ENCODE measurements around the gene PTPRN2. TPM values are rescaled to one million over a fixed set of nuclear protein-coding genes. Genes with fewer than 3 reads are reported as not detected.

Gene PTPRN2
- total and polyA plus RNA-seq, 2 of the 13 experiments (the other 11 are each of a cell fraction or from before 2014, with no cell fraction given): 2.5 to 24.2 TPM

DNA sequence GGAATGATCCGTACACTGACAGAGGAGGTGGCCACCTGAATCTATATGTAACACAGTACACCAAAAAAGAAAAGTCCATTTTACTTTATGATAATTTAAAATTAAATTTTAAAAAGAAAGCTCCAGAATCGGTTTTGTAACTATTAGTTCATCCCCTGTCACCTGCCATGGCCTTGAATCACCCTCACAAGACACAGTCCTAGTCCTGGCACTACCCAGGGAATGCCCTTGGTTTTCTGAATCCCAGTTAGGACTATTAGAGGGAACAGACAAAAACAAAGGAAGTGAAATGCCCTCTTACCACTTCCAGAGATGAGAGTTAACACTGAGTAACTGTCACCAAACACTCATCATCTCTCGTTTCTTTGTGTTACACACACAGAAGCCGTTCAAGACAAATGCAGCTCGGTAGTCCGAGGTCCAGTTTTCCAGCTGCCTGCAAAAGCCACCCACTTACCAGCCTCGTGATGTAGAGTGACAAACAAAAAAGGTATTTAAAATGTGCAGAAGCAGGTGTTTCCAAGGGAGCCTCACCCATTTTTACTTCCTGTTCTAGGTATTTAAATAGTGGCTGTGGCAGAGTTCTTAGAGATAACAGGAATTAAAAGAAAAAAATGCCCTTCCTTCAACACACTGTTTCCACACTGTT lies 6.1 kb downstream of the PTPRN2 start (continued):
- TF ChIP-seq MXD4 (CRISPR knock-in tag; IDR thresholded peaks at IDR 0.05) (0 out of 2 replicates have a peak, but pooled peaks have one; percentile 22), GABPA (IDR thresholded peaks at IDR 0.05; ENCODE audit: low read depth, low read length) (no peak), GABPA (CRISPR knock-in tag; IDR thresholded peaks at IDR 0.05; ENCODE audit: low read depth) (peak; percentile 41; the same call in 1 of the 2 replicates), ZKSCAN8 (CRISPR knock-in tag; IDR thresholded peaks at IDR 0.05; ENCODE audit: borderline replicate concordance) (peak; percentile 77; the same call in 1 of the 2 replicates), ETV5 (CRISPR knock-in tag; IDR thresholded peaks at IDR 0.05; ENCODE audit: borderline replicate concordance) (peak; percentile 89; the same call in 1 of the 2 replicates), NR2F6 (IDR thresholded peaks at IDR 0.05) (peak; percentile 49), NR2F6 (CRISPR knock-in tag; IDR thresholded peaks at IDR 0.05) (peak; percentile 52), IRX3 (CRISPR knock-in tag; IDR thresholded peaks at IDR 0.05; ENCODE audit: borderline replicate concordance, low read depth) (no peak), MAF1 (CRISPR knock-in tag; IDR thresholded peaks at IDR 0.05; ENCODE audit: borderline replicate concordance) (no peak), RAD51 (IDR thresholded peaks at IDR 0.05; ENCODE audit: borderline replicate concordance) (no peak), HHEX (CRISPR knock-in tag; IDR thresholded peaks at IDR 0.05) (no peak), SP2 (CRISPR knock-in tag; IDR thresholded peaks at IDR 0.05) (no peak), PHF21A (CRISPR knock-in tag; IDR thresholded peaks at IDR 0.05) (peak; percentile 80), ZNF431 (CRISPR knock-in tag; IDR thresholded peaks at IDR 0.05; ENCODE audit: borderline replicate concordance, low read depth) (peak; percentile 70; the same call in 1 of the 2 replicates), SOX13 (IDR thresholded peaks at IDR 0.05) (0 out of 2 replicates have a peak, but pooled peaks have one; percentile 55), SOX13 (CRISPR knock-in tag; conservative IDR thresholded peaks at IDR 0.05 in 1 of 2, IDR thresholded peaks at IDR 0.05 in 1 of 2) (peak in 1 of 2 experiments; percentile 87; a peak in 2 of 4 replicates), MAFF (IDR thresholded peaks at IDR 0.05; ENCODE audit: low read depth, low read length) (0 out of 2 replicates have a peak, but pooled peaks have one; percentile 17), FOXP1 (IDR thresholded peaks at IDR 0.05) (no peak), FOXP1 (CRISPR knock-in tag; IDR thresholded peaks at IDR 0.05) (peak; percentile 52; the same call in 1 of the 2 replicates), ZNF12 (CRISPR knock-in tag; IDR thresholded peaks at IDR 0.05) (no peak), GZF1 (CRISPR knock-in tag; IDR thresholded peaks at IDR 0.05) (0 out of 2 replicates have a peak, but pooled peaks have one; percentile 44), KAT8 (CRISPR knock-in tag; IDR thresholded peaks at IDR 0.05) (peak; percentile 60), ZNF34 (CRISPR knock-in tag; IDR thresholded peaks at IDR 0.05; ENCODE audit: borderline replicate concordance) (no peak), ZNF652 (CRISPR knock-in tag; IDR thresholded peaks at IDR 0.05; ENCODE audit: borderline replicate concordance, low read depth) (0 out of 2 replicates have a peak, but pooled peaks have one; percentile 14)
- TF ChIP-seq, protein P1, sequence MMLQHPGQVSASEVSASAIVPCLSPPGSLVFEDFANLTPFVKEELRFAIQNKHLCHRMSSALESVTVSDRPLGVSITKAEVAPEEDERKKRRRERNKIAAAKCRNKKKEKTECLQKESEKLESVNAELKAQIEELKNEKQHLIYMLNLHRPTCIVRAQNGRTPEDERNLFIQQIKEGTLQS (CRISPR knock-in tag; IDR thresholded peaks at IDR 0.05): 0 out of 2 replicates have a peak, but pooled peaks have one; percentile 30
- TF ChIP-seq, protein P2, sequence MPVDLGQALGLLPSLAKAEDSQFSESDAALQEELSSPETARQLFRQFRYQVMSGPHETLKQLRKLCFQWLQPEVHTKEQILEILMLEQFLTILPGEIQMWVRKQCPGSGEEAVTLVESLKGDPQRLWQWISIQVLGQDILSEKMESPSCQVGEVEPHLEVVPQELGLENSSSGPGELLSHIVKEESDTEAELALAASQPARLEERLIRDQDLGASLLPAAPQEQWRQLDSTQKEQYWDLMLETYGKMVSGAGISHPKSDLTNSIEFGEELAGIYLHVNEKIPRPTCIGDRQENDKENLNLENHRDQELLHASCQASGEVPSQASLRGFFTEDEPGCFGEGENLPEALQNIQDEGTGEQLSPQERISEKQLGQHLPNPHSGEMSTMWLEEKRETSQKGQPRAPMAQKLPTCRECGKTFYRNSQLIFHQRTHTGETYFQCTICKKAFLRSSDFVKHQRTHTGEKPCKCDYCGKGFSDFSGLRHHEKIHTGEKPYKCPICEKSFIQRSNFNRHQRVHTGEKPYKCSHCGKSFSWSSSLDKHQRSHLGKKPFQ (CRISPR knock-in tag; IDR thresholded peaks at IDR 0.05; ENCODE audit: insufficient replicate concordance): peak; percentile 19
